Endodermal cell (in vitro differentiated cells): ENCODE results near the gene IL13RA1. TPM values are rescaled to one million over a fixed set of nuclear protein-coding genes. Genes with fewer than 3 reads are reported as not detected.
A peak's percentile ranks its signal among the peaks of the same experiment; 100 is the strongest.

Experiments used
- DNase-seq: peaks from one replicate; pipeline ENCODE4 v3.0.0-alpha.2; 2017
- H3K27ac ChIP-seq: 2 replicates; pipeline ENCODE4 v1.5.1; 2013; ENCODE audit warnings: mild to moderate bottlenecking, low read depth, low read length, moderate library complexity
- H3K27me3 ChIP-seq: 2 replicates; pipeline ENCODE4 v1.6.1; 2013; ENCODE audit warnings: mild to moderate bottlenecking, low read length, moderate library complexity; ENCODE audit not compliant: insufficient read depth, control insufficient read depth, poor library complexity, severe bottlenecking
- H3K36me3 ChIP-seq: 2 replicates; pipeline ENCODE4 v1.7.0; 2013; ENCODE audit warnings: mild to moderate bottlenecking, low read length, moderate library complexity; ENCODE audit not compliant: control insufficient read depth, insufficient read depth
- H3K4me1 ChIP-seq: one replicate; pipeline ENCODE4 v1.7.0; 2013; ENCODE audit warnings: low read length; ENCODE audit not compliant: control insufficient read depth, insufficient read depth
- H3K4me3 ChIP-seq: 2 replicates; pipeline ENCODE4 v1.5.1; 2013; ENCODE audit warnings: mild to moderate bottlenecking, low read length, moderate library complexity
- H3K9ac ChIP-seq: 2 replicates; pipeline ENCODE4 v1.6.1; 2013; ENCODE audit warnings: mild to moderate bottlenecking, low read length, moderate library complexity; ENCODE audit not compliant: poor library complexity, severe bottlenecking; ENCODE audit errors: extremely low read depth
- H3K9me3 ChIP-seq: 2 replicates; pipeline ENCODE4 v1.6.1; 2013; ENCODE audit warnings: mild to moderate bottlenecking, low read length, moderate library complexity; ENCODE audit not compliant: control insufficient read depth
- H3K27ac Mint-ChIP-seq: 2 replicates; pipeline ENCODE4 v1.8.0; 2020; ENCODE audit warnings: mixed read lengths
- H3K27me3 Mint-ChIP-seq: 2 replicates; pipeline ENCODE4 v1.8.0; 2021; ENCODE audit warnings: mild to moderate bottlenecking, mixed read lengths; ENCODE audit not compliant: insufficient read depth
- H3K36me3 Mint-ChIP-seq: 2 replicates; pipeline ENCODE4 v1.8.0; 2020; ENCODE audit warnings: low read depth, mixed read lengths
- H3K4me1 Mint-ChIP-seq: 2 replicates; pipeline ENCODE4 v1.8.0; 2020; ENCODE audit warnings: mixed read lengths
- H3K4me3 Mint-ChIP-seq: 2 replicates; pipeline ENCODE4 v1.8.0; 2020; ENCODE audit warnings: mild to moderate bottlenecking, moderate library complexity, mixed read lengths
- H3K9me3 Mint-ChIP-seq: 2 replicates; pipeline ENCODE4 v1.8.0; 2020; ENCODE audit warnings: mild to moderate bottlenecking, mixed read lengths
- WGBS, 2 experiments: methylation state at CpG; one replicate each; pipeline versions ENCODE4 v1.1.5 to v1.1.7; 2013; ENCODE audit warnings: missing lambda C conversion rate in 2 of 2, mixed read lengths in 1 of 2; ENCODE audit not compliant: insufficient coverage in 1 of 2, insufficient read length in 1 of 2; 5-methylcytosine and 5-hydroxymethylcytosine counted together
- total RNA-seq, 2 donors: library from RNA; stranded (reverse); fragmentation: NEBNext Ultra II Directional in 1 of 2; extraction: Animal tissue kit (Norgen Biotek cat#: 25700) in 1 of 2; gene quantifications; 2 replicates in 1 of 2; 3 replicates in 1 of 2; pipeline ENCODE4 v1.2.1, GENCODE V29; 2021
- TF ChIP-seq, protein P1 (sequence below): fragments of 200-600 bp; sonication (generic); conservative IDR thresholded peaks from 2 replicates; pipeline ENCODE4 v1.5.0; 2021; ENCODE audit warnings: antibody characterized with exemption, mild to moderate bottlenecking

Gene IL13RA1
- total RNA-seq, 2 donors from 2014 or later: 27.8 to 32.9 TPM

DNA sequence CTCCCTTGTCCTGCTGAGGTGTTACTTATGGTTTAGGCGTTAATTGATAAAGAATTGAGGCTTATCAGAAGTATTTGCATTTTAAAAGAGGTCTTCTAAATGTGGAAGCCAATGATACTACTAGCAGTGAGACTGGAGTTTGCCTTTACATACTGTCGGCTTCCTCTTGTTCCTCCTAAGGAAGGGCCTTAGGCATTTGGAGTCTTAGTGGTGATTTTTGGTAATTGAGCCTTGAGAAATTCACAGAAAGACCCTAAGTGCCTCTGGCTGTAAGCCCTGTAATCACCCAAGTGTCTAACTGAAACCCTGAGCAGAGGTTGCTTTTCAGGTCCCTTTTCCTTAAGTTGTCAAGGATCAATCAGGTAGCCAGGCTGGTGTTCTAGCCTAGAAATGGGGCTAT, 14.8 kb downstream of the IL13RA1 start:
- H3K9ac ChIP-seq: no peak overlapping the region
- Mint-ChIP-seq H3K27ac (no peak overlapping the region), H3K4me3 (no peak overlapping the region), H3K4me1 (peaks cover 19% of the 10 kb centered on the region), H3K9me3 (peaks cover 42% of the 10 kb centered on the region), H3K36me3 (peaks cover 5% of the 10 kb centered on the region), H3K27me3 (no peaks in the 10 kb centered on the region)
- no peaks in the 10 kb centered on the region for H3K27me3 ChIP-seq
- TF ChIP-seq, protein P1, sequence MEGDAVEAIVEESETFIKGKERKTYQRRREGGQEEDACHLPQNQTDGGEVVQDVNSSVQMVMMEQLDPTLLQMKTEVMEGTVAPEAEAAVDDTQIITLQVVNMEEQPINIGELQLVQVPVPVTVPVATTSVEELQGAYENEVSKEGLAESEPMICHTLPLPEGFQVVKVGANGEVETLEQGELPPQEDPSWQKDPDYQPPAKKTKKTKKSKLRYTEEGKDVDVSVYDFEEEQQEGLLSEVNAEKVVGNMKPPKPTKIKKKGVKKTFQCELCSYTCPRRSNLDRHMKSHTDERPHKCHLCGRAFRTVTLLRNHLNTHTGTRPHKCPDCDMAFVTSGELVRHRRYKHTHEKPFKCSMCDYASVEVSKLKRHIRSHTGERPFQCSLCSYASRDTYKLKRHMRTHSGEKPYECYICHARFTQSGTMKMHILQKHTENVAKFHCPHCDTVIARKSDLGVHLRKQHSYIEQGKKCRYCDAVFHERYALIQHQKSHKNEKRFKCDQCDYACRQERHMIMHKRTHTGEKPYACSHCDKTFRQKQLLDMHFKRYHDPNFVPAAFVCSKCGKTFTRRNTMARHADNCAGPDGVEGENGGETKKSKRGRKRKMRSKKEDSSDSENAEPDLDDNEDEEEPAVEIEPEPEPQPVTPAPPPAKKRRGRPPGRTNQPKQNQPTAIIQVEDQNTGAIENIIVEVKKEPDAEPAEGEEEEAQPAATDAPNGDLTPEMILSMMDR: no peak
- WGBS, 2 experiments: 29% methylated on average over 1 of the region's 2 CpGs; no CpG with 5 or more reads in 1 of the 2 experiments
- no peak overlapping the region for H3K27ac ChIP-seq
- no peak for DNase-seq
- peaks cover 4% of the 10 kb centered on the region for H3K4me1 ChIP-seq
- peaks cover 10% of the 10 kb centered on the region for H3K9me3 ChIP-seq
- H3K4me3 ChIP-seq: peak overlapping the region; percentile 7
- no peaks in the 10 kb centered on the region for H3K36me3 ChIP-seq

DNA sequence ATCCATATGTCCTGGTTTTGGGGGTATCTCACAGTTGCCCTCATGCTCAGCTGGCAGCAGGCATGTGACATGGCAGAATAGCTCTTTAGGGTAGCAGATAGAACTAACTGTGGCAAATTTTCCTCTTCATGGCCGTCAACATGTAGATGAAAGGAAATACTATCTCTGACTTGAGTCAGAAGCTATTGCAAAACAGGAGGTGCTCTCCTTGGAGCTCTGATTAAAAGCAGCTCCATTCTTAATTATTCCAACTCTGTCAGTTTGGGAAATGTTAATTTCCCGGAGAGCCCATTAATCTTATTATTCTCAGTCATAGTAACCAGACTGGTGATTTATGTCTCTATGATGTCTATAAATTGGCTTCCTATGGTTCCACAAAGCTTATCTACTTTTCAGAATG, 18.2 kb downstream of the IL13RA1 start:
- Mint-ChIP-seq H3K4me1 (peaks cover 13% of the 10 kb centered on the region), H3K27ac (no peak overlapping the region)
- 80% methylated on average over 1 of the region's 2 CpGs; no CpG with 5 or more reads in 1 of the 2 experiments for WGBS, 2 experiments

DNA sequence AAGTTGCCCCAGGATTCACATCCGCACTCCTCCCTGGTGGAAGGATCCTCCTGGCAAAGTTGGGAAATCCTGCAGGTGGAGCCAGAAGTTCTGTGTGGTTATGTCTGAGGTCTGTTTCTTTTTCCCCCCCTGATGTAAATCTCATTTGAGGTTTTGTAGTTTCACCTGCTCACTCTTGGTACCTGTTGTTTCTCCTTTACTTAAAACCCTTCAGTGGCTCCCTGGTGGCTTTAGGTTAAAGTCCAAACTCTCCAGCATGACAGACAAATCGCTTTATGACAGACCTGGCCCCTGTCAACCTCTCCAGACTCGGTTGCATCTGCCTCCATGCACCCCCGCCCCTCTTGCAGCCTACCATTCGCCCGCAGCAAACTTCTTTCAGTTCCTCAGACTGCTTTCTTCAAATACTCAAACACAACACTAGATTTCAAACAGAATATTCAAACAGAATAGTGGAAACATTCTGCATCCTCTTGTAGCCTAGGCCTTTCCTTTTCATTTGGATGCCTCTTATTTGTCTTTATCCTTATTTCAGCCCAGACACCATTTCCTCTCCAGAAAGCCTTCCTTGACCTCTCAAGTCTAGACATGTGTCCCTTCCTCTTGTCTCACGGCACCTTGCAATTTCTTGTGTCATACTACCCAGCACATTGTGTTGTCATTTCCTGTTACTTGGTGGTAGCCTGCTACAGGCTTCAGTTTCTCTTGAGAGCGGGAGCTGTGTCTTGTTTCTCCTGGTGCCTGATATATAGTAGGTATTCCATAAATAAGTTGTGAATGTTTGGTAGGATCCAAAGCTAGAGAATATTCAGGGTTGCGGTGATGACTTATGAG, 24.8 kb downstream of the IL13RA1 start:
- no peak overlapping the region for H3K4me3 Mint-ChIP-seq
- Histone ChIP-seq H3K27ac (no peak overlapping the region), H3K36me3 (peaks cover 12% of the 10 kb centered on the region), H3K9me3 (no peaks in the 10 kb centered on the region), H3K4me1 (no peaks in the 10 kb centered on the region), H3K4me3 (no peak overlapping the region), H3K27me3 (no peaks in the 10 kb centered on the region), H3K9ac (no peak overlapping the region)
- no peak for DNase-seq
- TF ChIP-seq, protein P1: no peak
- WGBS, 2 experiments: 93 to 100% methylated on average over 3 to 9 of the region's 9 CpGs
- H3K27me3 Mint-ChIP-seq: no peaks in the 10 kb centered on the region
- H3K36me3 Mint-ChIP-seq: peaks cover 9% of the 10 kb centered on the region
- H3K4me1 Mint-ChIP-seq: no peaks in the 10 kb centered on the region
- no peak overlapping the region for H3K27ac Mint-ChIP-seq
- H3K9me3 Mint-ChIP-seq: peaks cover 44% of the 10 kb centered on the region

More for the DNA sequence above, 18.2 kb downstream of the IL13RA1 start:
- no peak overlapping the region for H3K4me3 Mint-ChIP-seq
- TF ChIP-seq, protein P1: no peak
- H3K27me3 ChIP-seq: no peaks in the 10 kb centered on the region
- H3K9ac ChIP-seq: no peak overlapping the region
- no peak overlapping the region for H3K4me3 ChIP-seq
- H3K36me3 Mint-ChIP-seq: peaks cover 7% of the 10 kb centered on the region
- H3K27ac ChIP-seq: no peak overlapping the region
- H3K27me3 Mint-ChIP-seq: no peaks in the 10 kb centered on the region
- peaks cover 4% of the 10 kb centered on the region for H3K4me1 ChIP-seq
- H3K9me3 ChIP-seq: no peaks in the 10 kb centered on the region
- DNase-seq: no peak
- H3K9me3 Mint-ChIP-seq: peaks cover 34% of the 10 kb centered on the region
- H3K36me3 ChIP-seq: peaks cover 5% of the 10 kb centered on the region
